ENCODE data around the gene CIDEB.

Gene CIDEB

DNA sequence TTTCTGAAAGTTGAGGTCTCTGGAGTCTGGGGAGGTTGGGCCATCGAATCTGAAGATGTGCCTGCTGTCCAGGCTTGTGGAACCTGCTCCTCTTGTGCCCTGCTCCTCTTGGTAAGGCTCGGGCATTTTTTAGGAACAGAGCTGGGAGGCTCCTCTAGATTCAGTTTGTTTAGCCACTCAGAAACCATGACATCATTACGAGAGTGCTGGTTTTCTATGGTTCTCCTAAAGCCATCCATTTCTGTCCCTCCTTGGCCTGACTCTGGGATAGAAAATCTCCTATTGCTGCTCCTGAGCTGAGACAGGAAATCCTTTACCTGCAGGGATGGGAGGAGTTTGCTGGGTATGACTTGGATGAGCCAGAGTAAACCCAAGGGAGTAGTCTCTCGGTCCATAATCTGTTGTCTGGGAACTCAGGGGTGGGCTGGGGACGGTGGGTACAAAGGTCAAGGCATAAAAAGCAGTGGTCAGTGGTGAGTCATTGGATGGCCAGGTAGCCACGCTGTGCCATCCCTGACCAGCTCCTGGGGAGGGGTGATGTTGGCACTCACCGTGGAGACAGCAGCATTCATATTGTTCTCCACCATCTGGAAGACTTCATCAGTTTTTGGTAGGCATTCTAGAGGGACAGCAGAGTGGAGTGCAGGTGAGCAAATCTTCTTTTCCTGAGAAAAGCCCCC is 29.5 kb upstream of the CIDEB start:
- Histone ChIP-seq H3K27me3 (replicated peaks; ENCODE audit: control insufficient read depth, insufficient read depth, low read length) (no peaks in the 10 kb centered on the region; the same call in 1 of the 2 replicates), H3K4me3 (replicated peaks; ENCODE audit: low read depth, low read length) (no peak overlapping the region)

DNA sequence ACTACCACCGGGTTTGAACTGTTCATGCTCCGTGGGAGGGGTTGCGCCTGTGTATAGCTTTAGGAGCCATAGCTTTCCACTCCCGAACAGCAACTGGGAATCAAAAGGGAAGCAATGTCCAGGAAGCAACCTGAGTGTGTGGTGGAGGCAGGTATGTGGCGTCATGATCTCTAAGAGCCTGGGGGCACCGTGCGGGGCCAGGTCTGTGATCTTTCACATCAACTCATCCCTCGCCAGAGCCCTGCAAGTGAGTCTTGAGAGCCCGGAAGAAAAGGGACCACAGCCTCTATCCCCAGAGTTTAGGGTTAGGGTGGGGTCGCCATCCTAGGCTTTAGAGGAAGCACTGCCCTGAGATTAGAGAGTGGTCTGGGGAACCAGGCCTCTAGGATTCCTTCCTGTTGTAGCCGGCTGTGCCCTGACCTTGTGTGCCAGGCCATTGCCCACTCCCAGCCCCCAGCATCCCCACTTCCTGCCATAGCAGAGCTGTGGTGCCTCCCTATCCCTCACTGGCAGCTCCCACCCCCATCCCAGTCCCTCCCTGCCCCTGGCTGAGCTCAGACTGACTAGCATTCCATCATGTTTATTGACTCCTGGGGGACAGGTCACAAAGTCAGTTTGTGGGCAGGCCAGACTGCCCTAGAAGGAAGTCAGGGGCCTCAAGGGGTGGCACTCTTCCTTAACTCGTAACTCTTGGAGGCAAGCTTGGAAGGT is 27.8 kb upstream of the CIDEB start:
- no peak for DNase-seq (ENCODE audit: extremely low read depth, insufficient read length)
- TF ChIP-seq, protein P1, sequence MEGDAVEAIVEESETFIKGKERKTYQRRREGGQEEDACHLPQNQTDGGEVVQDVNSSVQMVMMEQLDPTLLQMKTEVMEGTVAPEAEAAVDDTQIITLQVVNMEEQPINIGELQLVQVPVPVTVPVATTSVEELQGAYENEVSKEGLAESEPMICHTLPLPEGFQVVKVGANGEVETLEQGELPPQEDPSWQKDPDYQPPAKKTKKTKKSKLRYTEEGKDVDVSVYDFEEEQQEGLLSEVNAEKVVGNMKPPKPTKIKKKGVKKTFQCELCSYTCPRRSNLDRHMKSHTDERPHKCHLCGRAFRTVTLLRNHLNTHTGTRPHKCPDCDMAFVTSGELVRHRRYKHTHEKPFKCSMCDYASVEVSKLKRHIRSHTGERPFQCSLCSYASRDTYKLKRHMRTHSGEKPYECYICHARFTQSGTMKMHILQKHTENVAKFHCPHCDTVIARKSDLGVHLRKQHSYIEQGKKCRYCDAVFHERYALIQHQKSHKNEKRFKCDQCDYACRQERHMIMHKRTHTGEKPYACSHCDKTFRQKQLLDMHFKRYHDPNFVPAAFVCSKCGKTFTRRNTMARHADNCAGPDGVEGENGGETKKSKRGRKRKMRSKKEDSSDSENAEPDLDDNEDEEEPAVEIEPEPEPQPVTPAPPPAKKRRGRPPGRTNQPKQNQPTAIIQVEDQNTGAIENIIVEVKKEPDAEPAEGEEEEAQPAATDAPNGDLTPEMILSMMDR (IDR thresholded peaks at IDR 0.05; ENCODE audit: insufficient read depth, low read length, poor library complexity, severe bottlenecking), result no peak
- Histone ChIP-seq H3K27me3 (replicated peaks; ENCODE audit: control insufficient read depth, insufficient read depth, low read length) (no peaks in the 10 kb centered on the region; the same call in none of the 2 replicates), H3K36me3 (ENCODE audit: control insufficient read depth, insufficient read depth, low read length) (no peaks in the 10 kb centered on the region; the same call in none of the 2 replicates), H3K4me3 (replicated peaks; ENCODE audit: low read depth, low read length) (no peak overlapping the region)

More for the DNA sequence above, 29.5 kb upstream of the CIDEB start:
- TF ChIP-seq, protein P1 (IDR thresholded peaks at IDR 0.05; ENCODE audit: insufficient read depth, low read length, poor library complexity, severe bottlenecking), result no peak
- no peak for DNase-seq (ENCODE audit: extremely low read depth, insufficient read length)
- H3K36me3 ChIP-seq (ENCODE audit: control insufficient read depth, insufficient read depth, low read length), result no peaks in the 10 kb centered on the region; the same call in none of the 2 replicates

DNA sequence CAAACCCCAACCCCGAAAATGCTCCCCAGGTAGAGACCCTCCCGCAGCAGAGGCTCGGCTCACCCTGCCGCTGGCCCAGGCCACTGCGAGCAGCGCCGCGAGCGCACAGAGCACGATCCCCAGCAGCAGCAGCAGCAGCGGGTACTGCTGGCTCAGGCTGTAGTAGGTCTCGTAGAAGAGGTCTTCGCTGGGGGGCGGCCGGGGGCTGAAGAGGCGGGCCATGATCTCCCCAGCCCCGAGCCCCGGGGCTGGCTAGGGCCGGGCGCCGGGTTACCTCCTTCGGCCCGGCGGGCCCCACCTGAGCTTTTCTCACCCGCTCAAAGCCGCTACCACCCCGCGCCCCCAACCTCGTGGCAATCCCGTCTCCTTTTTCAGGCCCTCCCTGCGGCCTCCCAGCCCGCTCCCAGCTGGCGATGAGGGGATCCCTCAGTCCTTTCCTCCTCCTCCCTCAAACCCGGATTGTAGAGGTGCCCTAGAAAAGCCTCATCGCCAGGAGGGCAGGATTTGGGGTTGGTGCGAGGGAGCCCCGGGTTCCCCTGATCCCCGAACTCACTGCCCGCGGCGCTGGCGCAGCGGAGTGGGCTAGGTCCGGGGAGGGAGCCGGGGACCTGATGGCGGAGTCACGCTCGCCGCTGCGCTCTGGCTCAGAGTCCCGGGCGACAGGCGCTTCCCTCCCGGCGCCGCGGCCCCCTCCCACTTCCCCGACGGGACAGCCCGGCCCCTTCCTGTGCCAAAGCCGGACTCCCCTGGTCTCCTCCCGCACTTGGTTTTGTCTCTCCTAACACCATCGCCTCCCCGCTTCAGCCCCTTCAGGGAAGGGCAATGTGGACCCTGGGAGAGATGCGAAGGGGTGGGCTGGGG is 26.9 kb upstream of the CIDEB start, which contains the start of gene ADCY4:
Gene ADCY4 (minus strand): TSS at position 641 of the 861 bp plus-strand sequence. CDS start 419 bp downstream, at position 222.
- H3K4me3 ChIP-seq (replicated peaks; ENCODE audit: low read depth, low read length), result no peak within 1 kb of the TSS; the same call in 1 of the 2 replicates
- no peaks in the 10 kb centered on the region; the same call in none of the 2 replicates for H3K36me3 ChIP-seq (ENCODE audit: control insufficient read depth, insufficient read depth, low read length)
- no peaks in the 10 kb centered on the region; the same call in none of the 2 replicates for H3K27me3 ChIP-seq (replicated peaks; ENCODE audit: control insufficient read depth, insufficient read depth, low read length)
- no peak for DNase-seq (ENCODE audit: extremely low read depth, insufficient read length)
- TF ChIP-seq, protein P1 (IDR thresholded peaks at IDR 0.05; ENCODE audit: insufficient read depth, low read length, poor library complexity, severe bottlenecking), result no peak

DNA sequence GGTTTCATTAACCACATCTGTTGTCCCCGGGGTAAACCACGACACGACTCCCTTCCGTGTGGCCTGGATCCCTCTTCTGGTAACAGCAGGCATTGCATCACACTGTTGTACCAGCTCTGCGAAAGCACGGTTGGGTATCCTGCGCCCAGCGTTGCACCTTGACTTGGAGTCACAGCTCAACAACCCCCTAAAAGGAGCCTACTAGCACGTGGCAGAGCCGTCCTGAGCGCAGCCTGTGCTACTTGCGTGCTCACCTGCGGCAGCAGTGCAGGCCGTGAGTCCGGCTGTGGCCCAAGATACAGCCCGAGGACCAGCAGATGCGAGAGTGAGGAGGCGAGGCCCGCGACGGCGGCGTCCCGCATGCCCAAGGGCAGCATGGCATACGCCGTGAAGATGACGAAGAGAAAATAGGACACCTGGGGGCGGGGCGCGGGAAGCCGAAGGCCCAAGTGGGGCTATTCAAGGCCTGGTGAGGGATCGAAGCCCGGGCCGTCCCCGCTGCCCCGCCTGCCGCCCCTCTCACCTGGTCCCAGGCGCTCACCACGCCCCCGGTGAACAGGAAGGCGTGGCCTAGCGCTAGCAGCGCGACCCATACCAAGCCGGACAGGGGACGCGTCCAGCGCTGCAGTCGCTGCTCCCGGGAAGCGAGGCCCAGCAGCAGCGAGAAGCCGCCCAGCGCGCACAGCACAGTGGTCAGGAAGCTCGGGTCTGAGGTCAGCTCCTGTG is 24.7 kb upstream of the CIDEB start:
- Histone ChIP-seq H3K36me3 (ENCODE audit: control insufficient read depth, insufficient read depth, low read length) (no peaks in the 10 kb centered on the region; the same call in 1 of the 2 replicates), H3K27me3 (replicated peaks; ENCODE audit: control insufficient read depth, insufficient read depth, low read length) (no peaks in the 10 kb centered on the region; the same call in none of the 2 replicates), H3K4me3 (replicated peaks; ENCODE audit: low read depth, low read length) (peak overlapping the region; percentile 48)
- TF ChIP-seq, protein P1 (IDR thresholded peaks at IDR 0.05; ENCODE audit: insufficient read depth, low read length, poor library complexity, severe bottlenecking), result peak; percentile 81
- peak; percentile 68 for DNase-seq (ENCODE audit: extremely low read depth, insufficient read length)

DNA sequence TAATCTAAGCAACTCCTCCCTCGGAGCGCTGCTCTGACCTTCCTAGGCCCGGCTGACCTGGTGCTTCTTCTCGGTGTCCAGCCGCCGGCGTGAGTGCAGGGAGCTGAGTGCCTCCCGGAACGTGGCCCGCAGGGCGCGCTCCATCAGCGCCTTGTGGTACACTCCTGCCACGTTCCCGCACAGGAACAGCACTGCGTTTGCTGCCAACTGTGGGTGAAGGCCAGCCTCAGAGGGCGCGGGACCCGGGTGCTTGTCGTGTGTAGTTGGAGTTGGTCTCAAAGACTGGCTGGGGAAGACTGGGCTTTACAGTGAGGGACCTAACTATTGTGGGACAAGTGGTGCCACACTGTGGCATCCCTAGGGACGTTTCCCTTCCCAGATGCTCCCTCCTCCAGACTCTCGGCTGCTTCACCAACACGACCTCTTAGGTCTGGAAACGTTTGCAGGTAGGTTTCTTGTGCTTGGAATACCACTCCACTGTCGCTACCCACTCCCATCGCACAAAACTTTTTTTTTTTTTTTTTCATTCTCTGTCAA is 24.0 kb upstream of the CIDEB start:
- Histone ChIP-seq H3K4me3 (replicated peaks; ENCODE audit: low read depth, low read length) (no peak overlapping the region), H3K36me3 (ENCODE audit: control insufficient read depth, insufficient read depth, low read length) (no peaks in the 10 kb centered on the region; the same call in 1 of the 2 replicates), H3K27me3 (replicated peaks; ENCODE audit: control insufficient read depth, insufficient read depth, low read length) (no peaks in the 10 kb centered on the region; the same call in none of the 2 replicates)
- TF ChIP-seq, protein P1 (IDR thresholded peaks at IDR 0.05; ENCODE audit: insufficient read depth, low read length, poor library complexity, severe bottlenecking), result no peak
- DNase-seq (ENCODE audit: extremely low read depth, insufficient read length), result no peak

All from GM06990 (cell line).